ENCODE measurements around the gene ARMH4.
"Not testable (repeated sequence)": the region's sequence is repeated elsewhere in the genome, so short reads cannot be mapped to it uniquely, and the experiment has no call there.

The ARMH4 gene

GRCh38 chr14:58145936-58146335, 6.1 kb downstream of the ARMH4 start:
- no peak for DNase-seq (ENCODE audit: low read depth in 3 of 3, low spot score in 1 of 3)

- DNase-seq (ENCODE audit: low read depth in 3 of 3, low spot score in 1 of 3), result no peak
Observed at GRCh38 chr14:58143106-58143505, 8.9 kb downstream of the ARMH4 start.

- DNase-seq (ENCODE audit: low read depth in 3 of 3, low spot score in 1 of 3), result no peak
Observed at GRCh38 chr14:58141893-58142292, 10.1 kb downstream of the ARMH4 start.

- DNase-seq (ENCODE audit: low read depth in 3 of 3, low spot score in 1 of 3), result no peak
Observed at GRCh38 chr14:58138714-58139482, 13.1 kb downstream of the ARMH4 start.

GRCh38 chr14:58138031-58138713, 13.8 kb downstream of the ARMH4 start:
- no peak for DNase-seq (ENCODE audit: low read depth in 3 of 3, low spot score in 1 of 3)

- no peak for DNase-seq (ENCODE audit: low read depth in 3 of 3, low spot score in 1 of 3)
Observed at GRCh38 chr14:58133739-58134138, 18.3 kb downstream of the ARMH4 start.

GRCh38 chr14:58131386-58131785, 20.6 kb downstream of the ARMH4 start:
- DNase-seq (ENCODE audit: low read depth in 3 of 3, low spot score in 1 of 3), result no peak

GRCh38 chr14:58130116-58130782, 21.8 kb downstream of the ARMH4 start:
- no peak for DNase-seq (ENCODE audit: low read depth in 3 of 3, low spot score in 1 of 3)

- no peak for DNase-seq (ENCODE audit: low read depth in 3 of 3, low spot score in 1 of 3)
Observed at GRCh38 chr14:58129208-58129607, 22.8 kb downstream of the ARMH4 start.

GRCh38 chr14:58128416-58128815, 23.6 kb downstream of the ARMH4 start:
- DNase-seq (ENCODE audit: low read depth in 3 of 3, low spot score in 1 of 3), result no peak

- DNase-seq (ENCODE audit: low read depth in 3 of 3, low spot score in 1 of 3), result not testable (repeated sequence)
Observed at GRCh38 chr14:58122546-58122945, 29.5 kb downstream of the ARMH4 start.

GRCh38 chr14:58121530-58122186, 30.4 kb downstream of the ARMH4 start:
- DNase-seq (ENCODE audit: low read depth in 3 of 3, low spot score in 1 of 3), result no peak

- no peak for DNase-seq (ENCODE audit: low read depth in 3 of 3, low spot score in 1 of 3)
Observed at GRCh38 chr14:58119381-58119780, 32.6 kb downstream of the ARMH4 start.

- DNase-seq (ENCODE audit: low read depth in 3 of 3, low spot score in 1 of 3), result no peak
Observed at GRCh38 chr14:58118097-58118815, 33.8 kb downstream of the ARMH4 start.

- no peak for DNase-seq (ENCODE audit: low read depth in 3 of 3, low spot score in 1 of 3)
Observed at GRCh38 chr14:58109744-58110143, 42.3 kb downstream of the ARMH4 start.

GRCh38 chr14:58108717-58109116, 43.3 kb downstream of the ARMH4 start:
- no peak for DNase-seq (ENCODE audit: low read depth in 3 of 3, low spot score in 1 of 3)

GRCh38 chr14:58107947-58108552, 44.0 kb downstream of the ARMH4 start:
- no peak for DNase-seq (ENCODE audit: low read depth in 3 of 3, low spot score in 1 of 3)

- DNase-seq (ENCODE audit: low read depth in 3 of 3, low spot score in 1 of 3), result no peak
Observed at GRCh38 chr14:58107041-58107440, 45.0 kb downstream of the ARMH4 start.

GRCh38 chr14:58106446-58106845, 45.6 kb downstream of the ARMH4 start:
- DNase-seq (ENCODE audit: low read depth in 3 of 3, low spot score in 1 of 3), result no peak

- DNase-seq (ENCODE audit: low read depth in 3 of 3, low spot score in 1 of 3), result no peak
Observed at GRCh38 chr14:58104808-58105207, 47.2 kb downstream of the ARMH4 start.

Data from stimulated activated CD4-positive, alpha-beta T cell treated with anti-CD3 and anti-CD28 coated beads, TNF-alpha, amount 100 ng/mL, for 1 hour (primary cell).